GM19467 (cell line): ENCODE results near the gene RD3L.

Experiments used
- ATAC-seq: cut with Tn5 transposase; IDR thresholded peaks from one replicate; pipeline ENCODE4 v1.9.1; 2021; ENCODE audit warnings: mild to moderate bottlenecking, moderate library complexity; ENCODE audit not compliant: unreplicated experiment

Gene RD3L

DNA sequence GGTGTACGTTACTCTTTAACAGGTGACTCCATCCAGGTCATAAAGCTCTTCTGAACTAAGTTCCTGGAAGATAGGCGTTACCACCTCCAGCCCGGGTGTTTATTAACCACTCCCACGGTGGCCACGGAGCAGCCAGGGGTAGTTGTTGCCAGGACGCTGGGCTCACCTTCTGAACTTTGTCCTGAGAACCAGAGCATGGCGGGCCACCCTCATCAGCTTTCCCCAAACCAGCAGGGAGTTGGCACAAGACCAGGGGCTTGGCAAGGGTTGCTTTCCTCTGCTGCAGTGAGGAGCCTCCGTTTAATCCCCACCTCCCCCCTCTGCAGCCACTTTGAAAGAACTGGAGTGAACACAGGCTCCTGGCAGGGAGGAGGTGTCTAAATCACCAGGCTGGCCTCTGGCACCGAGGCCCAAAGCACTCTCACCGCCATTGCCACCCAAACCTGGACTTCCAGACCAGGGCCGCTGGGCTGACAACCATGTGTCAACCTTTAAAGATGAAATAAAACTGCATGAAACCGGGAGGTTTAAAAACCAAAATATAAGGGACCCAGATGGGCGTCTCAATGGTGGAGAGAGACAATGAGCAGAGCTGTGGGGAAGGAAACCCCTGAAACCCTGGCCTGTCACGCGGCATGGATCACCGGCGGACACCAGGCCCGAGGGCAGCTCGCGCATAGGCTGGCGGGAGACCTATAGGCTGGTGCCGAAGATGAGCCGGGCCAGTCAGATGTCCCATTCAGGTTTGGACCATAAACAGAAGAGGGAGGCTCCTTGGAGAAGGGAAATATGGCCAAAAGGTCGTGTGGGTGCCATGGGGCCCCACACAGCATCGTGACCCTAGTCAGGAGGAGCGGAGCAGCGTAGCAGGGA is 45.0 kb downstream of the RD3L start:
- no peak for ATAC-seq

DNA sequence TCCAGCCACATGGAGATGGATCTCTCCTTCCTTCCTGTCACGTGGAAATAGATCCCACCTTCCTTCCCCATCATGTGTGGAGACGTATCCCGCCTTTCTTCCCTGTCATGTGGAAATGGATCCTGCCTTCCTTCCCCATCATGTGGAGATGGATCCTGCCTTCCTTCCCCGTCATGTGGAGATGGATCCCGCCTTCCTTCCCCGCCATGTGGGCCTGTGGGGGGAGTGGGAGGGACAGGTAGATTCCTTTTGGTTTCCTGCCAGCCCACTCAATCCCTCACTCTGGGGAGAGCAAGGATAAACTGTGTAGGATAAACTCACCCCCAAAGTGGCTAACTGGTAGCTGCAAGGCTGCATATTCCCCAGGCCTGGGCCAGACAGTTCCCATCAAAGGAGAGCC is 45.8 kb downstream of the RD3L start:
- ATAC-seq, result no peak

GRCh38 chr14:103894723-103895059 is 47.6 kb downstream of the RD3L start:
- no peak for ATAC-seq

- ATAC-seq, result no peak
Measured at GRCh38 chr14:103894034-103894722, 48.2 kb downstream of the RD3L start.

DNA sequence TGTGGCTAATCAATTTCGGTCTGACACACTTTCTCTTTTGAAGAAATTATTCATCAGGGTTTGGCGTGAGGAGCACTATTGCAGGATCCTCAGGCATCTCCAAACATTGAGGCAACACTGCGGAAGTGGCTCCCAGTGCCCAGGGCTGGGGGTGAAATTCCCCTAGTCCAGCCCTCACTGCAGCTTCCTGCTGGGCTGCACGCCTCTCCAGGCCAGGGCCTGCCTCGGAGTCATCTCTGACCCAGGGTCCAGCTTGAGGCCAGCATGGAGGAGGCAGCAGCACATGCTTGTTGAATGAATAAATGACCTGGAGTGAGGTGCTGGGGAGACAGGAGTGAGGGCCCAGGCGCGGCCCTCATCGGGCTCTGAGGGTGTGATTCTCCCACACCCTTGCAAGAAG is 50.1 kb downstream of the RD3L start:
- no peak for ATAC-seq

DNA sequence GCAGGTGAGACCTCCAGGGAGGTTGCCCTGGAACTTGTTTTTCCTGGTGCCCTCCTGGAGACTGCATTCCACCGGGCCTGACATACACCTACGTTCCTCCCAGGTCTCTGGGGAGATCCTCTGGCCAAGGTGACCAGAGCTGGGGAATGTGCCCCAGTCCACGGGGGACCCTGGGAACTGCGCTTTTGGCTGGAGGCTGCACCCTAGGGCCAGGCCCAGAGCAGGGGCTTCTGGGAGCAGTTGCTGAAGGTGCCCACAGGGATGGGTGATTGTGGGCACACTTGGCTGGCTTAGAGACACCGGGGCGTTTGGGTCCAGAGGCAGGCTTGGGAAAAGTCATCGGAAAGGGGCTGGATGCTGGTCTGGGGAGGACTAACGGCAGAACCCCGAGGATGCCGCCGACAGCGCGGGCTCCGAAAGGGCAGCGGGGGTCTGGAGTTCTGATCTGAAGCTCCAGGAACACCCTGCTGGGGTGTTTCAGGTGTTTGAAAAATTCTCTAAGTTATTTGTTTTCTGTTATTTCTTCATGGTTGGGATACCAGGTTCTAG is 50.6 kb downstream of the RD3L start:
- ATAC-seq, result no peak

- ATAC-seq, result no peak
Measured at GRCh38 chr14:103890821-103891666, 51.3 kb downstream of the RD3L start.
